Raji (cell line): ENCODE results near the gene WDR12.

Source experiments
- POLR2A ChIP-seq: IDR thresholded peaks from 2 replicates; pipeline ENCODE4 v1.6.1; 2011; ENCODE audit warnings: low read depth, low read length, control low read depth; ENCODE audit not compliant: insufficient read depth

WDR12 gene

DNA sequence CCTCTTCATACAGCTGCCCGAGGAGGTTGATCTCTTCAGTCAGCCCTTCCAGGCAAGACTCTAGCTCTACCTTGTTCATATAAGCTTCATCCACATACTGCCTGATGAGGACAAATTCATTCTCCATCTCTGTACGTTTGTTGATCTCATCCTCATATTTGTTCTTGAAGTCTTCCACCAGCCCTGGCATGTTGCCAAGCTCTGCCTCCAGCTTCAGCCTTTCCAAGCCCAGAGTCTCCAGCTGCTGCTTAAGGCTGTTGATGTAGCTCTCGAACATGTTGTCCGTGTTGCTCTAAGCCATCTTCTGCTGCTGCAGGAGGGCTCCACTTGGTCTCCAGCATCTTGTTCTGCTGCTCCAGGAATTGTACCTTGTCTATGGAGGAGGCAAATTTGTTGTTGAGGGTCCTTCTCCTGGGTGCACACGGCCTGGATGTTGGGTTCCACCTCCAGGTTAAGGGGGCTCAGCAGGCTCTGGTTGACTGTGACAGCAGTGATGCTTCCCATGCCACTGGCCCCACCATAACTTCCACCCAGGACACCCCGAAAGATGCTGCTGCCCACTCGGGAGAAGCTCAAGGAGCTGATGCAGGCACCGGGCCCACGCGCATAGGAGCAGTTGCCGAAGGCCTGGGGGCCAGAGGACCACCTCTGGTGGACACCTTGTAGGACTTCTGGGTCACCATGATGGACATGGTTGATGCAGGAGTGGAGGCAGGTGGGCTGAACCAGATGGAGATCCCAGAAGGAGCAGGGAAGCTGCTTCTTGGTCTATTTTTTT lies 70.2 kb downstream of the WDR12 start:
- TF ChIP-seq POLR2A, result no peak

DNA sequence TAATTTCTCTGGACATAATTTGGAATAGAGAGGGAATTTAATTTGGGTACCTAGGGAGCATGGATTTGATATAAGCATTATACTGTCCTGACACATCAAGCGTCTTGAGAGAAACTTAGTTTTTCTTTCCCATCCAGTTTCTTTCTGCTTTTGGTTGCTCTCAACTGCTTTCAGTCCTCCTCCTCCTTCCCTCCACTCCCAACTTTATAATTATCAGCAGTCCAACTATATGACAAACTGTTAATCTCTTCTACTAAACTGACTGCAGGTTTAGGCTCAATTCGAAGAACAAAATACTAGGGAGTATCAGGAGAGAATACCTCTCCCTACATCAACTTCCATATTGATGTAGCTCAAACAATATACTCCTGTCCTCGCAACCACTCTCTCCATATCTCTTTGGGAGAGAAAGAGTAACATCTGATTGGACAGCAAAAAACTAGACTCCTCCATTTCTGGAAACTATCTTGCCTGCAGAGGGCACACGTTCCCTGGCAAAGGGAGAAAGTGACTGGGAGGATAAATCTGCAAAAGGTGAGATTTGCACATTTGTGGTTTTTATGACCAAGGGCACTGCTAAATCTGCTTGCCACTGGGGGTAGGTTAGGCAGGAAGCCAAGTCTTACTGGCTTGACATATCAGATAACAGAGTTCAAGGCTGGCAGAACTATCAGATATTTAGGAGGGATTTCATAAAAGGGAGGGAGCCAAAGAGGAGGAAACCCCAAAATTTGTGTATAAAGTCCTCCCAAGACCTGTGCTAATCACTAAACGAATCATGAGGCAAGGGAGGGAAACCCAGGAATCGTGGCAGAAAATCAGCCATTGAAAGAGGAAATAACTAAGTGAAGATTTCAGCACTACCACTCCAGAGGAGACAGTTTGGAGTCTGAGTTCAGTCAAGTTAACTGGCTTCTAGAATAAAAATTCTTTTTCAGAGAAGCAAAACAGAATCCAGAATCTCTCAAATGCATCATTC lies 79.9 kb downstream of the WDR12 start:
- TF ChIP-seq POLR2A, result no peak

DNA sequence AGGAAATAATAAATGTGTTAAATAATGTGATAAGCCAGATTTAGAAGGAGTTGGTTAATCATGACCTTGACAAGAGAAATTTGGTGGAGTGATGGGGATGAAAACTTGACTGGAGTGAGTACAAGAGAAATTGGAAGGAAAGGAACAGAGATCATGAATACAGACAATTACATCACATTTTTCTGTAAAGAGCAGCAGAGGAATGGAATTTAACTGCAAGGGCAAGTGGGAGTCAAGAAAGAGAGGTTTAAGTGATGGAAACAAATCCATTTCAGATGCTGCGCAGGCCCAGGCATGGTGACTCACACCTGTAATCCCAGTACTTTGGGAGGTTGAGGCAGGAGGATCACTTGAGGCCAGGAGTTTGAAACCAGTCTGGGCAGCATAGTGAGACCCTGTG lies 86.6 kb downstream of the WDR12 start:
- no peak for TF ChIP-seq POLR2A
